DND-41 (cell line): ENCODE measurements around the gene C15orf62.
A peak's percentile ranks its signal among the peaks of the same experiment; 100 is the strongest.

ENCODE experiments used
- ATAC-seq: fragments of 200-7000 bp; cut with Tn5 transposase; 3 replicates; pipeline ENCODE4 v1.9.1; 2021; ENCODE audit warnings: low read depth; ENCODE audit not compliant: insufficient read depth
- DNase-seq: peaks from one replicate; pipeline ENCODE4 v3.0.0-alpha.2; 2020
- H2AFZ ChIP-seq: 2 replicates; pipeline ENCODE4 v1.6.0; 2012; ENCODE audit warnings: low read depth, low read length
- H3K27ac ChIP-seq: 2 replicates; pipeline ENCODE4 v1.5.1; 2012; ENCODE audit warnings: low read length, inconsistent platforms
- H3K27me3 ChIP-seq: fragments of 200-600 bp; sonication (generic); 2 replicates; pipeline ENCODE4 v1.6.0; 2012; ENCODE audit warnings: low read length, mild to moderate bottlenecking, inconsistent platforms; ENCODE audit not compliant: insufficient read depth, poor library complexity
- H3K36me3 ChIP-seq: 2 replicates; pipeline ENCODE4 v1.5.1; 2012; ENCODE audit warnings: low read length, inconsistent platforms; ENCODE audit not compliant: insufficient read depth
- H3K4me1 ChIP-seq: 2 replicates; pipeline ENCODE4 v1.5.1; 2012; ENCODE audit warnings: mild to moderate bottlenecking, low read length; ENCODE audit not compliant: insufficient read depth
- H3K4me2 ChIP-seq: 2 replicates; pipeline ENCODE4 v1.6.0; 2012; ENCODE audit warnings: mild to moderate bottlenecking, moderate library complexity, low read length, inconsistent platforms; ENCODE audit not compliant: insufficient read depth
- H3K4me3 ChIP-seq, 2 experiments: fragments of 200-600 bp in 1 of 2; shearing (Covaris generic) in 1 of 2; 2 replicates each; pipeline ENCODE4 v1.5.1; 2012 to 2016; ENCODE audit warnings: inconsistent platforms in 2 of 2, low read length in 2 of 2, mild to moderate bottlenecking in 2 of 2, low read depth in 1 of 2, moderate library complexity in 1 of 2
- H3K79me2 ChIP-seq: 2 replicates; pipeline ENCODE4 v1.6.0; 2012; ENCODE audit warnings: low read length, inconsistent platforms; ENCODE audit not compliant: insufficient read depth
- H3K9ac ChIP-seq: 2 replicates; pipeline ENCODE4 v1.6.0; 2012; ENCODE audit warnings: low read depth, mild to moderate bottlenecking, inconsistent platforms, low read length, moderate library complexity
- H3K9me3 ChIP-seq: 2 replicates; pipeline ENCODE4 v1.5.1; 2012; ENCODE audit warnings: low read length, moderate library complexity, mild to moderate bottlenecking, inconsistent platforms; ENCODE audit not compliant: insufficient read depth, severe bottlenecking
- H4K20me1 ChIP-seq: 2 replicates; pipeline ENCODE4 v1.6.0; 2012; ENCODE audit warnings: low read length; ENCODE audit not compliant: insufficient read depth
- EZH2 ChIP-seq: IDR thresholded peaks from 3 replicates; pipeline ENCODE4 v1.6.1; 2012; ENCODE audit warnings: borderline replicate concordance, low read depth, mild to moderate bottlenecking, moderate library complexity, low read length, inconsistent platforms; ENCODE audit not compliant: severe bottlenecking
- TF ChIP-seq, protein P1 (sequence below): IDR thresholded peaks from 2 replicates; pipeline ENCODE4 v1.5.1; 2012; ENCODE audit warnings: borderline replicate concordance, low read length, moderate library complexity, mild to moderate bottlenecking; ENCODE audit not compliant: poor library complexity, severe bottlenecking; ENCODE audit errors: extremely low read depth

C15orf62 gene

DNA sequence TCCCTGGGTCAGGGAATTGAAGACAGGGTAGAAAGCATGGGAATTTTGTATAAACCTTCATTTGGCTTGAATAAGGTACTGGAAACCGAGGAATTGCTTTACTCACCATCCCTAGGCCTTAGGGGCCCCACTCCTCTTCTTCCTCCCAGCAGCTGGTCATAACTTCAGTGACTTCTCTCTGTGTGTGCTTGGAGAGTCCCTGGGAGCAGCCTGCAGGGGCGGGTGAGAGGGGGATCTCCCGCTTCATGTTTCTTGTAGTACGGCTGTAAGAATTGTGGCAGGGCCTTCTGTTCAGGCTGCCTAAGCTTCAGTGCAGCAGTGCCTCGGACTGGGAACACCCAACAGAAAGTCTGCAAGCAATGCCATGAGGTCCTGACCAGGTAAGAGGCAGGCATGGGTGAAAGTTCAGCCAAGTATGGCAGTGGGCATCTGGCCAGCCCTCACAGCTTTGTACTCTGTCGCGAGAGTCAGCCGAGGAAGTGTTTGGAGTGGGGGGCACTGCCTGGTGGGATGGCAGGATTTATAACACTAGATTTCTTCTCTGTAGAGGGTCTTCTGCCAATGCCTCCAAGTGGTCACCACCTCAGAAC lies 39.2 kb downstream of the C15orf62 start:
- TF ChIP-seq EZH2 = no peak
- TF ChIP-seq, protein P1, sequence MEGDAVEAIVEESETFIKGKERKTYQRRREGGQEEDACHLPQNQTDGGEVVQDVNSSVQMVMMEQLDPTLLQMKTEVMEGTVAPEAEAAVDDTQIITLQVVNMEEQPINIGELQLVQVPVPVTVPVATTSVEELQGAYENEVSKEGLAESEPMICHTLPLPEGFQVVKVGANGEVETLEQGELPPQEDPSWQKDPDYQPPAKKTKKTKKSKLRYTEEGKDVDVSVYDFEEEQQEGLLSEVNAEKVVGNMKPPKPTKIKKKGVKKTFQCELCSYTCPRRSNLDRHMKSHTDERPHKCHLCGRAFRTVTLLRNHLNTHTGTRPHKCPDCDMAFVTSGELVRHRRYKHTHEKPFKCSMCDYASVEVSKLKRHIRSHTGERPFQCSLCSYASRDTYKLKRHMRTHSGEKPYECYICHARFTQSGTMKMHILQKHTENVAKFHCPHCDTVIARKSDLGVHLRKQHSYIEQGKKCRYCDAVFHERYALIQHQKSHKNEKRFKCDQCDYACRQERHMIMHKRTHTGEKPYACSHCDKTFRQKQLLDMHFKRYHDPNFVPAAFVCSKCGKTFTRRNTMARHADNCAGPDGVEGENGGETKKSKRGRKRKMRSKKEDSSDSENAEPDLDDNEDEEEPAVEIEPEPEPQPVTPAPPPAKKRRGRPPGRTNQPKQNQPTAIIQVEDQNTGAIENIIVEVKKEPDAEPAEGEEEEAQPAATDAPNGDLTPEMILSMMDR = no peak
- Histone ChIP-seq H3K36me3 (peaks cover 34% of the 10 kb centered on the region), H3K4me1 (peaks cover 25% of the 10 kb centered on the region), H4K20me1 (no peaks in the 10 kb centered on the region), H3K79me2 (peaks cover 31% of the 10 kb centered on the region), H3K27ac (no peak overlapping the region), H3K9ac (peak overlapping the region; percentile 87; the same call in 1 of the 2 replicates), H3K4me3 (peak overlapping the region in 1 of 2 experiments; percentile 92; a peak in 1 of 4 replicates), H3K27me3 (no peaks in the 10 kb centered on the region), H2AFZ (no peak overlapping the region), H3K4me2 (peak overlapping the region; percentile 88; the same call in 1 of the 2 replicates), H3K9me3 (no peaks in the 10 kb centered on the region)
- ATAC-seq (no peak), DNase-seq (no peak)

DNA sequence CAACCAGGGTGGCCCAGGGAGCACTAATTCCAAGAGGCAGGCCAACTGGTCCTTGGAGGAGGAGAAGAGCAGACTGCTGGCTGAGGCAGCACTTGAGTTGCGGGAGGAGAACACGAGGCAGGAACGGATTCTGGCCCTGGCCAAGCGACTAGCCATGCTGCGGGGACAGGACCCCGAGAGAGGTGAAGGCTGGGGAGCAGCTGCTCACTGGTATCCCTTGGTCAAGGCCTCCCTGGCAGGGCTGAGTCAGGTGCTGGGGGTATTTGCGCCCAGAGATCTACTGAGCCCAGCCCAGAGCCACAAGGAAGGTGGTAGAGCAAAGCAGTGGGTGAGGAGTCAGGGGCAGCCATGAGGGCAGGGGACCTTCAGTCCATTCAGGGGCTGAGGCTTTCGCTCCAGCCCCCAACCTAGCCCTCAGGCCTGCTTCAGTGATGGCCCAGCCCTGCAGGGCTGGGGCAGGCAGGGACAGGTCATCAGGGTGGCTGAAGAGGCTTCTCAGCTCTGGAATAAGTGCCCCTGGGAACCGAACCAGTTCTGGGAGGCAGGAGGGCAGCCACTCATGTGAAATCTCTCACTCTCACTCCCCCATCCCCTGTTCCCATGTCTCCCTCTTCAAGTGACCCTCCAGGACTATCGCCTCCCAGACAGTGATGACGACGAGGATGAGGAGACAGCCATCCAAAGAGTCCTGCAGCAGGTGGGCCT lies 43.1 kb downstream of the C15orf62 start:
- ATAC-seq = no peak

DNA sequence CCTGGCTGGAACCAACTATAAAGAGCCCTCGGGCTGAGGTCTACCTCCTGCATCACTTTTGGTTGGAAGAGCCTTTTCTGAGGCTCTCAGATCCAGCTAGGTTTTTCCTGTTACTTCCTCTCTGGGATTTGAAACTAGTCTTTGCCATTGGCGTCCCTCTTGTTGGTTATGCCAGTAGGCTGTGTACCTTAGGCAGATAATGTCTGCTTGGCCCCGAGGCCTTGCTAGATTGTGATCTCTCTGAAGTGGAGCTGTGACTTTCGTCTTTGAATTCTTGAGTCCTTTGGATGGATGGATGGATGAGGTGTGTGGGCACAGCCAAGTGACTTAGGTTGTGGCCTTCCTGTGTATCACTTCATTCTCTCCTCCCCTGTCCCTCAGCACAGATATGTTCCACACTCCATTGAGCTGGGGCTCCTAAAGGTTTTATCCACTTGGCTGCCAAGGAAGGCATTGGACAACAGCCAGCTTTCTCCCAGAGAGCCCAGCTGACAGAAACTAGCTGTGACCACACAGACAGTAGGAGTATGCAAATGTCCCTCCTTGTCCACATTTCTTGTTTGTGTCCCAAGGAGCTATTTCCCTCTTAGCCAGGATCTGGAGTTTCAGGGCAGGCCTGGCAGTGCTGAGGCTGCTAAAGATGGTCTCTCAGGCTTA lies 45.4 kb downstream of the C15orf62 start:
- H2AFZ ChIP-seq = no peak overlapping the region
- H3K27ac ChIP-seq = no peak overlapping the region
- peaks cover 34% of the 10 kb centered on the region for H3K36me3 ChIP-seq
- DNase-seq = no peak
- H3K4me1 ChIP-seq = no peaks in the 10 kb centered on the region
- H3K9ac ChIP-seq = no peak overlapping the region
- no peaks in the 10 kb centered on the region for H4K20me1 ChIP-seq
- H3K9me3 ChIP-seq = no peaks in the 10 kb centered on the region
- H3K27me3 ChIP-seq = no peaks in the 10 kb centered on the region
- H3K4me3 ChIP-seq = no peak overlapping the region
- no peak for ATAC-seq
- TF ChIP-seq, protein P1 = no peak
- no peak for TF ChIP-seq EZH2
- no peaks in the 10 kb centered on the region for H3K79me2 ChIP-seq
- H3K4me2 ChIP-seq = no peak overlapping the region

More for the DNA sequence above, 43.1 kb downstream of the C15orf62 start:
- Histone ChIP-seq H3K9ac (no peak overlapping the region), H3K4me2 (no peak overlapping the region), H3K4me3 (no peak overlapping the region), H3K36me3 (peaks cover 39% of the 10 kb centered on the region), H3K27ac (no peak overlapping the region), H4K20me1 (no peaks in the 10 kb centered on the region), H3K27me3 (no peaks in the 10 kb centered on the region), H3K9me3 (no peaks in the 10 kb centered on the region), H3K4me1 (peaks cover 12% of the 10 kb centered on the region), H2AFZ (no peak overlapping the region), H3K79me2 (peaks cover 10% of the 10 kb centered on the region)
- TF ChIP-seq, protein P1 = no peak
- TF ChIP-seq EZH2 = no peak
- DNase-seq = no peak
